Measurements from ENCODE around the gene KRTAP1-3. TPM values are rescaled to one million over a fixed set of nuclear protein-coding genes. Genes with fewer than 3 reads are reported as not detected.

Gene KRTAP1-3
- total and polyA plus RNA-seq, 9 donors = not detected

GRCh38 chr17:40996829-40997228 lies 37.8 kb downstream of the KRTAP1-3 start:
- H3K27ac ChIP-seq = no peak overlapping the region
- intact Hi-C loops (cut with DNase I) = no loop called here
- TF ChIP-seq CTCF (IDR thresholded peaks at IDR 0.05) (no peak), POLR2A (IDR thresholded peaks at IDR 0.05) (no peak), EP300 (IDR thresholded peaks at IDR 0.05) (no peak)
- no peaks in the 10 kb centered on the region for H3K36me3 ChIP-seq
- no peaks in the 10 kb centered on the region for H3K9me3 ChIP-seq
- DNase-seq = no peak
- no peak overlapping the region for H3K4me3 ChIP-seq
- no peaks in the 10 kb centered on the region for H3K27me3 ChIP-seq
- WGBS, 3 donors = 62 to 73% (median 69%) methylated on average over 4 of the region's 4 CpGs
- no peaks in the 10 kb centered on the region for H3K4me1 ChIP-seq (ENCODE audit: insufficient read depth)

- Histone ChIP-seq H3K4me3 (no peak overlapping the region), H3K4me1 (ENCODE audit: insufficient read depth) (no peaks in the 10 kb centered on the region), H3K27ac (no peak overlapping the region), H3K27me3 (no peaks in the 10 kb centered on the region), H3K36me3 (no peaks in the 10 kb centered on the region), H3K9me3 (no peaks in the 10 kb centered on the region)
- no peak for DNase-seq
- intact Hi-C loops (cut with DNase I) = no loop called here
- TF ChIP-seq POLR2A (IDR thresholded peaks at IDR 0.05) (no peak), EP300 (IDR thresholded peaks at IDR 0.05) (no peak), CTCF (IDR thresholded peaks at IDR 0.05) (no peak)
- WGBS, 3 donors = 66 to 75% (median 75%) methylated on average over 1 of the region's 1 CpG
Observed at GRCh38 chr17:40995116-40995515, 39.6 kb downstream of the KRTAP1-3 start.

- H3K36me3 ChIP-seq = no peaks in the 10 kb centered on the region
- no peaks in the 10 kb centered on the region for H3K9me3 ChIP-seq
- intact Hi-C loops (cut with DNase I) = no loop called here
- no peaks in the 10 kb centered on the region for H3K27me3 ChIP-seq
- H3K4me1 ChIP-seq (ENCODE audit: insufficient read depth) = no peaks in the 10 kb centered on the region
- 26 to 45% (median 30%) methylated on average over 4 of the region's 4 CpGs for WGBS, 3 donors
- no peak within 1 kb of the TSS for H3K27ac ChIP-seq
- no peak within 1 kb of the TSS for H3K4me3 ChIP-seq
- no peak for DNase-seq
- TF ChIP-seq EP300 (IDR thresholded peaks at IDR 0.05) (no peak), POLR2A (IDR thresholded peaks at IDR 0.05) (no peak), CTCF (IDR thresholded peaks at IDR 0.05) (no peak)
Observed at GRCh38 chr17:40993839-40994238, 40.8 kb downstream of the KRTAP1-3 start, which contains the start of gene KRTAP3-3. TSS of gene KRTAP3-3 (minus strand) at chr17:40994164. CDS start at chr17:40994097, 67 bp downstream.

- Histone ChIP-seq H3K4me3 (no peak overlapping the region), H3K9me3 (no peaks in the 10 kb centered on the region), H3K36me3 (no peaks in the 10 kb centered on the region), H3K27ac (no peak overlapping the region), H3K4me1 (ENCODE audit: insufficient read depth) (no peaks in the 10 kb centered on the region), H3K27me3 (no peaks in the 10 kb centered on the region)
- WGBS, 3 donors = 90 to 95% (median 92%) methylated on average over 2 of the region's 2 CpGs
- no peak for TF ChIP-seq CTCF (IDR thresholded peaks at IDR 0.05)
- TF ChIP-seq POLR2A (IDR thresholded peaks at IDR 0.05) = no peak
- TF ChIP-seq EP300 (IDR thresholded peaks at IDR 0.05) = no peak
- intact Hi-C loops (cut with DNase I) = no loop called here
- DNase-seq = no peak
Observed at GRCh38 chr17:40993084-40993483, 41.6 kb downstream of the KRTAP1-3 start.
